GM10266 (cell line): ENCODE data around the gene TLE4.

ENCODE experiments used
- DNase-seq: peaks from one replicate; pipeline ENCODE4 v3.0.0; 2012; ENCODE audit errors: extremely low spot score
- CTCF ChIP-seq: IDR thresholded peaks from 2 replicates; pipeline ENCODE4 v1.5.1; 2012; ENCODE audit warnings: mild to moderate bottlenecking, low read depth; ENCODE audit not compliant: control insufficient read depth, insufficient read depth; ENCODE audit errors: missing control alignments

TLE4 gene

GRCh38 chr9:79571309-79572031, at the start of gene TLE4:
TSS of gene TLE4 (plus strand) at chr9:79571965. CDS start at chr9:79572791, 826 bp downstream.
- TF ChIP-seq CTCF = no peak
- peak; percentile 93 for DNase-seq

GRCh38 chr9:79522793-79523192, 49.0 kb upstream of the TLE4 start:
- DNase-seq = no peak
- TF ChIP-seq CTCF = no peak

GRCh38 chr9:79524266-79524665, 47.5 kb upstream of the TLE4 start:
- no peak for TF ChIP-seq CTCF
- no peak for DNase-seq

GRCh38 chr9:79526149-79526672, 45.6 kb upstream of the TLE4 start:
- no peak for TF ChIP-seq CTCF
- DNase-seq = no peak

GRCh38 chr9:79535534-79535933, 36.2 kb upstream of the TLE4 start:
- no peak for DNase-seq
- no peak for TF ChIP-seq CTCF

GRCh38 chr9:79537838-79538237, 33.9 kb upstream of the TLE4 start:
- TF ChIP-seq CTCF = no peak
- no peak for DNase-seq
